ENCODE results near the gene KYAT1. TPM values are rescaled to one million over a fixed set of nuclear protein-coding genes. Genes with fewer than 3 reads are reported as not detected.

KYAT1 gene
- total and polyA plus RNA-seq, 2 of the 13 experiments (the other 11 are each of a cell fraction or from before 2014, with no cell fraction given): 9.2 to 46.5 TPM

DNA sequence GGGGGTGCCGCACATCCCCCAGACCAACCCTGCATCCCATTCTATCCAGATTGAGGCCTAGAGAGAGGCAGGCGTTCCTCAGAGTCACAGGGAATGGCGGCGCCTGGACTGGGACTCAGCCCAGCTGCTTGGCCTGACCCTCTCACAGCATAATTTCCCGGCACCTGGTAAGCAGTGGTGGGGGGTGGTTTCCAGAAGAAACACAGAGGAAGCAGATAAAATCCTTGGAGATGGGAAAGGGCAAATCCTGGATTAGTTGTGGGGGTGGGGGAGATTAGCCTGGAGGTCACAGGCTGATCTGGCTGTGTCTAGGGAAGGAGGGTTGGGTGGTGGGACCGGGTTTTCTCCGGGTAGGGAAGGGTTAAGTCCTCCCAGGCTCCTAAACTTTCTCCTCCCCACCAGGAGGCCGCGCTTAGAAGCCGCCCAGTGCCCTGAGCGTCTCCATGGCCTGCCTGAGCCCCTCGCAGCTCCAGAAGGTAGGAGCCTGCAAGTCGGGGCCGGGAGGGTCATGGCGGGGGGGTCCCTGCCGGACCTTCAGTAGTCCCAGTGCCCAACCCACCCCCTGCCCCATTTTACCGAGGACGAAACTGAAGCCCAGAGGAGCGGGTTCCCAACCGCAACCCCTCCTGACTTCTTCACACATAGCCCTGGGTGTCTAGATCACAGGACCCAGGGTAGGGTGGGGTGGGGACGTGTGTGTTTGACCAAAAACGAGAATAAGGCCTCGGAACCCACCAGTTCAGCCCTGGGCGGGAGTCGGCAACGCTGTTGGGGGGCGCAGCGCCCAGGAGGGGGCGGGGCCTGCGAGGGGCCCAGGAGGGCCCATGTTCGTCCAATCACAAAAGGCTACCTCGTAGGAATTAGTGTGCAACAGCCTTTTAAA, 40.4 kb upstream of the KYAT1 start (continued):
- TF ChIP-seq ZNF883 (CRISPR knock-in tag; IDR thresholded peaks at IDR 0.05; ENCODE audit: not compliant biosample characterization): no peak
- peak; percentile 64 for TF ChIP-seq NFYC (CRISPR knock-in tag; IDR thresholded peaks at IDR 0.05)
- TF ChIP-seq ZBTB3 (CRISPR knock-in tag; IDR thresholded peaks at IDR 0.05; ENCODE audit: borderline replicate concordance, low read depth): no peak
- TF ChIP-seq E2F1 (CRISPR knock-in tag; IDR thresholded peaks at IDR 0.05): 0 out of 2 replicates have a peak, but pooled peaks have one; percentile 22
- peak; percentile 51 for TF ChIP-seq NFYB (CRISPR knock-in tag; IDR thresholded peaks at IDR 0.05)
- peak; percentile 69 for TF ChIP-seq ZNF574 (CRISPR knock-in tag; IDR thresholded peaks at IDR 0.05)
- TF ChIP-seq AGO2 (optimal IDR thresholded peaks at IDR 0.05; ENCODE audit: low read depth, low read length): peak; percentile 57
- TF ChIP-seq ZNF777 (CRISPR knock-in tag; IDR thresholded peaks at IDR 0.05): no peak
- TF ChIP-seq FOXA1 (IDR thresholded peaks at IDR 0.05): no peak
- no peak for TF ChIP-seq FOXA1 (CRISPR knock-in tag; IDR thresholded peaks at IDR 0.05)
- no peak for TF ChIP-seq RORA (CRISPR knock-in tag; IDR thresholded peaks at IDR 0.05)
- TF ChIP-seq NCOA5 (CRISPR knock-in tag; IDR thresholded peaks at IDR 0.05): no peak
- no peak for TF ChIP-seq TCF12 (IDR thresholded peaks at IDR 0.05)
- no peak for TF ChIP-seq TCF12 (CRISPR knock-in tag; IDR thresholded peaks at IDR 0.05)
- TF ChIP-seq GPBP1L1 (CRISPR knock-in tag; IDR thresholded peaks at IDR 0.05): no peak
- no peak for TF ChIP-seq KLF6 (CRISPR knock-in tag; IDR thresholded peaks at IDR 0.05)
- TF ChIP-seq ZFP41 (CRISPR knock-in tag; IDR thresholded peaks at IDR 0.05; ENCODE audit: borderline replicate concordance): no peak
- TF ChIP-seq ATF6 (CRISPR knock-in tag; conservative IDR thresholded peaks at IDR 0.05): no peak
